Measurements from ENCODE around the gene EPB41L3. TPM values are rescaled to one million over a fixed set of nuclear protein-coding genes. Genes with fewer than 3 reads are reported as not detected.
A peak's percentile ranks its signal among the peaks of the same experiment; 100 is the strongest.

Gene EPB41L3
- total and polyA plus RNA-seq, 4 donors, result 99.6 to 226 (median 163) TPM

DNA sequence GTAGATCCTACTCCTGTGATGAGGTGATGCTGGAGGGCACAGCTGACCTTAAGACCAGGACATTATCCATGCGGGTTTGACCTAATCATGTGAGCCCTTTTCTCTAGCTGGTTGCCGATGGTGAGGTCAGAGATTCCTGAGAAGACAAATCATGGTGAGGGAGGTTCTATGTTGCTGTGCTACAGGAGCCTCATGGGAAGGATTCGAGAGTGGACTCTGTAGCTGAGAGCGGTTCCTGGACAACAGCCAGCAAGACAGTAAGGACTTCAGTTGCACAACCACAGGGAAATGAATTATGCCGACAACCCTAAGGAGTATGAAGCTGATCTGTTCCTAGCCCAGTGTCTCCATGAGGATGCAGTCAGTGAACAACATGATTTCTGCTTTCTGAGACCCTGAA is 80.4 kb downstream of the EPB41L3 start:
- Histone ChIP-seq H3K4me1 (ENCODE audit: control insufficient read depth, insufficient read depth, low read length) (no peaks in the 10 kb centered on the region), H3K36me3 (ENCODE audit: control insufficient read depth, insufficient read depth, low read length) (peaks cover 5% of the 10 kb centered on the region), H3K27ac (ENCODE audit: low read depth, low read length) (no peak overlapping the region), H3K9me3 (ENCODE audit: control insufficient read depth, insufficient read depth, low read length) (no peaks in the 10 kb centered on the region), H3K27me3 (ENCODE audit: control insufficient read depth, insufficient read depth, low read length) (no peaks in the 10 kb centered on the region), H3K4me3 (ENCODE audit: low read depth, low read length) (no peak overlapping the region)
- peak in 1 of 6 donors; percentile 15 for DNase-seq (ENCODE audit: low read depth in 4 of 6, low spot score in 6 of 6)
- 71% methylated on average over 5 of the region's 5 CpGs for WGBS (ENCODE audit: insufficient coverage)

DNA sequence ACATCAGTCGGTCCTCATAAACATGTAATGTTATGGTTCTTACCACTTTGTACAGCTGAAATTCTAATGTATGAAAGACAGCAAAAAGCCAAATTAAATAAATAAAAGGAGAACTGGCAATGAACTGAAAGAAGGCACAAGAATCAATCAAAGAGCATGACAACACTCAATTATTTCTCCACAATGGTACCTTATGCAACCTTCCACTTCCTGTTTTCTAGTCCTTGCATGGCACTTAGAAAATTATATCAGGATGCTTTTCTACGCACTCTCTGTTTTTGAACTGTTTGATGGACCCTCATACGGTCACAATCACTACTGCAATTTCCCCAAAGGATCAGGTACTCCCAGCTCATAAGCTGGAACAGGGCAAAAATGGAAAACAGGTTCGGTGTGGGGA is 81.6 kb downstream of the EPB41L3 start:
- Histone ChIP-seq H3K9me3 (ENCODE audit: control insufficient read depth, insufficient read depth, low read length) (no peaks in the 10 kb centered on the region), H3K27me3 (ENCODE audit: control insufficient read depth, insufficient read depth, low read length) (no peaks in the 10 kb centered on the region), H3K4me1 (ENCODE audit: control insufficient read depth, insufficient read depth, low read length) (peaks cover 3% of the 10 kb centered on the region), H3K36me3 (ENCODE audit: control insufficient read depth, insufficient read depth, low read length) (no peaks in the 10 kb centered on the region), H3K27ac (ENCODE audit: low read depth, low read length) (peak overlapping the region; percentile 11), H3K4me3 (ENCODE audit: low read depth, low read length) (no peak overlapping the region)
- DNase-seq (ENCODE audit: low read depth in 4 of 6, low spot score in 6 of 6), result no peak
- WGBS (ENCODE audit: insufficient coverage), result 100% methylated on average over 1 of the region's 4 CpGs

- Histone ChIP-seq H3K4me3 (ENCODE audit: low read depth, low read length) (no peak overlapping the region), H3K9me3 (ENCODE audit: control insufficient read depth, insufficient read depth, low read length) (no peaks in the 10 kb centered on the region), H3K27ac (ENCODE audit: low read depth, low read length) (peak overlapping the region; percentile 45), H3K27me3 (ENCODE audit: control insufficient read depth, insufficient read depth, low read length) (no peaks in the 10 kb centered on the region), H3K4me1 (ENCODE audit: control insufficient read depth, insufficient read depth, low read length) (peaks cover 3% of the 10 kb centered on the region), H3K36me3 (ENCODE audit: control insufficient read depth, insufficient read depth, low read length) (no peaks in the 10 kb centered on the region)
- whole genome bisulfite sequencing (ENCODE audit: insufficient coverage), result no CpG with 5 or more reads among the region's 3 CpGs
- DNase-seq (ENCODE audit: low read depth in 4 of 6, low spot score in 6 of 6), result peak in 2 of 6 donors; percentile 15 to 57
These were observed 82.8 kb downstream of the EPB41L3 start for GRCh38 chr18:5461041-5461440.

DNA sequence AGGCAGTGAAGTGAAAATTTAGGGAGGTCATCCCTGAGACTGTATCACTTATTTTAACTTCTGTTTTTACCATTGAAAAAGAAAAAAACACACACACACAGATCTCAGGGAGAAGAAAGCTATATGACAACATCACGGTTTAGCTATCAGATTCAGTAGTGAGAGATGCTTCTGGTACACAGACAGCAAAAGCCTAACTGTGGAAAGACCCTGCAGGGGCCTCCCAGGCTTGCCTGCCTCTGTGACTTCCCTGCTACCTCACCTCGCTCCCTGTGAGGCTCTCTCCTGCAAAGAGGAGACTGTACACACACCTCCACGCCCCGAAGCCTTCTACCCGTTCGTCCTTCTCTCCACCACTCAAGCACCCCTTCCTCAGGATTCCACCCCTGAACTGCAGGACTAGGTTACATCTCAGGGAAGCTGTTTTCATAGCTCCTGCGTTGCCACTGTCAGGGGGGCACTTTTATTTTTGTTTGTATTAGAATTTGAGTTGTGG is 86.3 kb downstream of the EPB41L3 start:
- no peak for DNase-seq (ENCODE audit: low read depth in 4 of 6, low spot score in 6 of 6)
- H3K27ac ChIP-seq (ENCODE audit: low read depth, low read length), result no peak overlapping the region
- 67% methylated on average over 6 of the region's 7 CpGs for WGBS (ENCODE audit: insufficient coverage)
- H3K36me3 ChIP-seq (ENCODE audit: control insufficient read depth, insufficient read depth, low read length), result no peaks in the 10 kb centered on the region
- H3K27me3 ChIP-seq (ENCODE audit: control insufficient read depth, insufficient read depth, low read length), result no peaks in the 10 kb centered on the region
- H3K4me3 ChIP-seq (ENCODE audit: low read depth, low read length), result no peak overlapping the region
- H3K4me1 ChIP-seq (ENCODE audit: control insufficient read depth, insufficient read depth, low read length), result peaks cover 3% of the 10 kb centered on the region
- no peaks in the 10 kb centered on the region for H3K9me3 ChIP-seq (ENCODE audit: control insufficient read depth, insufficient read depth, low read length)

- H3K4me1 ChIP-seq (ENCODE audit: control insufficient read depth, insufficient read depth, low read length), result peaks cover 3% of the 10 kb centered on the region
- no peaks in the 10 kb centered on the region for H3K27me3 ChIP-seq (ENCODE audit: control insufficient read depth, insufficient read depth, low read length)
- no peaks in the 10 kb centered on the region for H3K9me3 ChIP-seq (ENCODE audit: control insufficient read depth, insufficient read depth, low read length)
- DNase-seq (ENCODE audit: low read depth in 4 of 6, low spot score in 6 of 6), result peak in 5 of 6 donors; percentile 20 to 78 (median 38)
- H3K36me3 ChIP-seq (ENCODE audit: control insufficient read depth, insufficient read depth, low read length), result no peaks in the 10 kb centered on the region
- H3K27ac ChIP-seq (ENCODE audit: low read depth, low read length), result peak overlapping the region; percentile 9
- H3K4me3 ChIP-seq (ENCODE audit: low read depth, low read length), result peak overlapping the region; percentile 4
- WGBS (ENCODE audit: insufficient coverage), result 53% methylated on average over 13 of the region's 15 CpGs
These were observed 87.0 kb downstream of the EPB41L3 start for GRCh38 chr18:5456577-5457461.

DNA sequence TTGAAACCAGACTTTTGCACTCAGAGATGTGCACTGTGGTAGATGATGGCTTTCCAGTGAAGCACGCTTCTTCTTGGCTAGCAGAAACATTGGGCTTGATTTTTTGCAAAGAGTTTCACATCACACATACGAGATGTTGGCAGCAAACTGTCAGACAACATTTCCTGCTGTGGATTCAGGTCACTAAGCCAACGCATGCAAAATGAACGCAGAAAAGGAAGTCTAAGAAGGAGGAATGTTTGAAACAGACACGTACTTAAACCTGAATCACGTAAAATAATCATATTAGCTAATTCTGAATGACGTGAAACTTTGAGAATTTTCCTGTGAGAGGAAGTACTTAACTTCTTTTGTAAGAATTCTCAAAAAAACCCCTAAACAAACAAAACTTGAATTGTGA is 88.1 kb downstream of the EPB41L3 start:
- H3K27ac ChIP-seq (ENCODE audit: low read depth, low read length), result peak overlapping the region; percentile 7
- peaks cover 3% of the 10 kb centered on the region for H3K4me1 ChIP-seq (ENCODE audit: control insufficient read depth, insufficient read depth, low read length)
- no peak overlapping the region for H3K4me3 ChIP-seq (ENCODE audit: low read depth, low read length)
- H3K36me3 ChIP-seq (ENCODE audit: control insufficient read depth, insufficient read depth, low read length), result no peaks in the 10 kb centered on the region
- 50% methylated on average over 1 of the region's 7 CpGs for WGBS (ENCODE audit: insufficient coverage)
- peak in 1 of 6 donors; percentile 64 for DNase-seq (ENCODE audit: low read depth in 4 of 6, low spot score in 6 of 6)
- H3K27me3 ChIP-seq (ENCODE audit: control insufficient read depth, insufficient read depth, low read length), result no peaks in the 10 kb centered on the region
- no peaks in the 10 kb centered on the region for H3K9me3 ChIP-seq (ENCODE audit: control insufficient read depth, insufficient read depth, low read length)

DNA sequence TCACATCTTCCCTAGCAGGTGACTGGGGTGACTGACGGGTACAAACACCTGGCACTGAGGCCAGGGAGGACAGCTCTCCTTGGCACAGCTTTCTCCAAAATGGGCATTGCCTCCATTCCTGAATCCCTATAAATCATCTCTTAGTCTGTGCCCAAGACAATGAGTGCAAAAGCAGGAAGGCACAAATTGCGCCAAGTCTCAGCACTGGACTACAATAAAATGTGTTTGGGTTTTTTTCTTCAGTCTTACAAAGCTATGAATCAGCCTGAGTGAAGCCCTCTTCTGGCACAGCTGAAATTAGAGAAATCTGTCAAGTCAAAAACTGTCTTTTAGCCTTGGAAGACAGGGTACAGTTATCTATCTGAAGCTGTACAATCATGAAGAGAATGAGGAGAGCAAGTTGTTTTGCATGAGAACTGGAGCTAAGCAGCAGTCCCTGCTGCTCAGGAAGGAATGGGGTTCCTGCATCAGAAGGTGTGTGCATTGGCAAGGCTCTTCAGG is 90.8 kb downstream of the EPB41L3 start:
- H3K27ac ChIP-seq (ENCODE audit: low read depth, low read length), result no peak overlapping the region
- H3K4me3 ChIP-seq (ENCODE audit: low read depth, low read length), result no peak overlapping the region
- peak in 2 of 6 donors; percentile 38 to 56 for DNase-seq (ENCODE audit: low read depth in 4 of 6, low spot score in 6 of 6)
- H3K4me1 ChIP-seq (ENCODE audit: control insufficient read depth, insufficient read depth, low read length), result peaks cover 3% of the 10 kb centered on the region
- H3K27me3 ChIP-seq (ENCODE audit: control insufficient read depth, insufficient read depth, low read length), result no peaks in the 10 kb centered on the region
- WGBS (ENCODE audit: insufficient coverage), result 100% methylated on average over 1 of the region's 2 CpGs
- H3K36me3 ChIP-seq (ENCODE audit: control insufficient read depth, insufficient read depth, low read length), result no peaks in the 10 kb centered on the region
- H3K9me3 ChIP-seq (ENCODE audit: control insufficient read depth, insufficient read depth, low read length), result no peaks in the 10 kb centered on the region

DNA sequence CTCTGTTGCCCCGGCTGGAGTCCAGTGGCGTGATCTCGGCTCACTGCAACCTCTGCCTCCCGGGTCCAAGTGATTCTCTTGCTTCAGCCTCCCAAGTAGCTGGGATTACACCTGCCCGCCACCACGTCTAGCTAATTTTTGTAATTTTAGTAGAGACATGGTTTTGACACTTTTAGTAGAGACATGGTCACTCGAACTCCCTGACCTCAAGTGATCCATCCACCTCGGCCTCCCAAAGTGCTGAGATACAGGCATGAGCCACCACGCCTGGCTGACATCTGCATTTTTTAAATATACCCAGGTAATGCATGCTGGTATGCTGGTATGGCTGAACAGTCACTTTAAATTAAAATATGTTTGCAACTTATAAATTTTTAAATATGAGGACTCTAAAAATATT is 91.9 kb downstream of the EPB41L3 start:
- Histone ChIP-seq H3K36me3 (ENCODE audit: control insufficient read depth, insufficient read depth, low read length) (no peaks in the 10 kb centered on the region), H3K4me1 (ENCODE audit: control insufficient read depth, insufficient read depth, low read length) (no peaks in the 10 kb centered on the region), H3K4me3 (ENCODE audit: low read depth, low read length) (no peak overlapping the region), H3K27me3 (ENCODE audit: control insufficient read depth, insufficient read depth, low read length) (no peaks in the 10 kb centered on the region), H3K9me3 (ENCODE audit: control insufficient read depth, insufficient read depth, low read length) (no peaks in the 10 kb centered on the region), H3K27ac (ENCODE audit: low read depth, low read length) (no peak overlapping the region)
- WGBS (ENCODE audit: insufficient coverage), result 96% methylated on average over 3 of the region's 9 CpGs
- no peak for DNase-seq (ENCODE audit: low read depth in 4 of 6, low spot score in 6 of 6)

- no peak overlapping the region for H3K27ac ChIP-seq (ENCODE audit: low read depth, low read length)
- no peak for DNase-seq (ENCODE audit: low read depth in 4 of 6, low spot score in 6 of 6)
- H3K27me3 ChIP-seq (ENCODE audit: control insufficient read depth, insufficient read depth, low read length), result no peaks in the 10 kb centered on the region
- no peak overlapping the region for H3K4me3 ChIP-seq (ENCODE audit: low read depth, low read length)
- no peaks in the 10 kb centered on the region for H3K36me3 ChIP-seq (ENCODE audit: control insufficient read depth, insufficient read depth, low read length)
- H3K4me1 ChIP-seq (ENCODE audit: control insufficient read depth, insufficient read depth, low read length), result no peaks in the 10 kb centered on the region
- H3K9me3 ChIP-seq (ENCODE audit: control insufficient read depth, insufficient read depth, low read length), result no peaks in the 10 kb centered on the region
These were observed 92.6 kb downstream of the EPB41L3 start for GRCh38 chr18:5451150-5451549.

All from spinal cord (tissue), 10 donors.